ENCODE measurements around the gene PITPNM2.

DNA sequence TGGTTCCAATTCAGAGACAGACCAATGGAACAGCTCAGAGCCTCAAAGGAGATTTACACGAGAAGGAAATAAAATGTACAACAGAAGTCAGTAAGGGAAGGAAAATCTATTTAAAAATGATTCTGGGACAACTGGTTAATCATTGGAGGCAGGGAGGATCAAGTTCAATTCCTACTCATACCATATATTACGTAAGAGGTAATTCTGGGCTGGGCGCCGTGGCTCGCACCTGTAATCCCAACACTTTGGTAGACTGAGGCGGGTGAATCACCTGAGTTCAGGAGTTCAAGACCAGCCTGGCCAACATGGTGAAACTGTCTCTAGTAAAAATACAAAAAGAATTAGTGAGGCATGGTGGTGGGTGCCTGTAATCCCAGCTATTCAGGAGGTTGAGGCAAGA lies 36.7 kb upstream of the PITPNM2 start:
- TF ChIP-seq POLR2AphosphoS5 (IDR thresholded peaks at IDR 0.05) (no peak), POLR2A (IDR thresholded peaks at IDR 0.05; ENCODE audit: low read depth) (no peak), EP300 (IDR thresholded peaks at IDR 0.05) (no peak)

Data from esophagus muscularis mucosa (tissue), 3 donors.